T-helper 1 cell treated with Interleukin-12 subunit alpha and Interleukin-12 subunit beta and Interleukin-4 antibody, amounts not matched to agents 30 μg/mL and 1 μg/mL, for 36 hours (primary cell): ENCODE measurements around the gene TMSB10.
"Not testable (repeated sequence)": the region's sequence is repeated elsewhere in the genome, so short reads cannot be mapped to it uniquely, and the experiment has no call there.

Source experiments
- H3K27ac Mint-ChIP-seq: one replicate; pipeline ENCODE4 v1.8.0; 2021; ENCODE audit warnings: mild to moderate bottlenecking, mixed read lengths
- H3K27me3 Mint-ChIP-seq: one replicate; pipeline ENCODE4 v1.8.0; 2021; ENCODE audit warnings: low read depth, mixed read lengths
- H3K36me3 Mint-ChIP-seq: one replicate; pipeline ENCODE4 v1.8.0; 2021; ENCODE audit warnings: low read depth, mixed read lengths
- H3K4me1 Mint-ChIP-seq: one replicate; pipeline ENCODE4 v1.8.0; 2021; ENCODE audit warnings: low read depth, mixed read lengths
- H3K4me3 Mint-ChIP-seq: one replicate; pipeline ENCODE4 v1.8.0; 2021; ENCODE audit warnings: mild to moderate bottlenecking, moderate library complexity, mixed read lengths
- H3K9me3 Mint-ChIP-seq: one replicate; pipeline ENCODE4 v1.8.0; 2021; ENCODE audit warnings: mixed read lengths

The TMSB10 gene

GRCh38 chr2:84904151-84904550 lies 1.3 kb upstream of the TMSB10 start:
- peaks cover 7% of the 10 kb centered on the region for H3K9me3 Mint-ChIP-seq
- H3K4me1 Mint-ChIP-seq, result peaks cover 56% of the 10 kb centered on the region
- peak overlapping the region; percentile 86 for H3K4me3 Mint-ChIP-seq
- peak overlapping the region; percentile 90 for H3K27ac Mint-ChIP-seq
- peaks cover 33% of the 10 kb centered on the region for H3K36me3 Mint-ChIP-seq
- H3K27me3 Mint-ChIP-seq, result no peaks in the 10 kb centered on the region

- H3K36me3 Mint-ChIP-seq, result peaks cover 39% of the 10 kb centered on the region
- peaks cover 58% of the 10 kb centered on the region for H3K4me1 Mint-ChIP-seq
- H3K27ac Mint-ChIP-seq, result peak overlapping the region; percentile 90
- H3K27me3 Mint-ChIP-seq, result no peaks in the 10 kb centered on the region
- peaks cover 13% of the 10 kb centered on the region for H3K9me3 Mint-ChIP-seq
- H3K4me3 Mint-ChIP-seq, result peak overlapping the region; percentile 86
These were observed 710 bp upstream of the TMSB10 start for GRCh38 chr2:84904717-84905174.

DNA sequence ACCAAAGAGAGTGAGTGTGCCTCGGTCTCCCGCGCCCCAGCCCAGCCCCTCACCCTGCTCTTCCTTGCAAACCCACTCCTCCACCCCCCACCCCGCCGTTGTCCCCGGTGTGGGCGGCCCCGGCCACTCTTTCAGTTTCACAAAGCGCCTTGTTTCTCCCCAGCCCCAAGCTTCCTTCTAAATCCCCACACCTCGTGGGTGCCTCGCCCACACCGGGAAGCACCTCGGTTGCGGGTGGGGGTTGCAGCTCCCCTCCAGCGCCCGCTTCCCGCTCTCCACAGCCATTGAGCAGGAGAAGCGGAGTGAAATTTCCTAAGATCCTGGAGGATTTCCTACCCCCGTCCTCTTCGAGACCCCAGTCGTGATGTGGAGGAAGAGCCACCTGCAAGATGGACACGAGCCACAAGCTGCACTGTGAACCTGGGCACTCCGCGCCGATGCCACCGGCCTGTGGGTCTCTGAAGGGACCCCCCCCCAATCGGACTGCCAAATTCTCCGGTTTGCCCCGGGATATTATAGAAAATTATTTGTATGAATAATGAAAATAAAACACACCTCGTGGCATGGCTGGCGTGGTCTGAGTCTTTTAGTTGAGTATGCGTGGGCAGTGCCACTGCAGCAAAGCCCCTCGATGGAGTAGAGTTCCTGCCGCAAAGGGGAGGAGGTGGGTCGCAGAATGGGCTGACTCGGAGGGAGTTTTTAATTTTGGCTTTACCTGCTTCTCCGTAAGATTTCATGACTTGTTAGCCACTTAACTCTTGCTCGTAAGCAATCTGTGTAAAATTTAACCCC lies 848 bp downstream of the TMSB10 start:
- peak overlapping the region; percentile 96 for H3K4me3 Mint-ChIP-seq
- peaks cover 58% of the 10 kb centered on the region for H3K4me1 Mint-ChIP-seq
- peaks cover 47% of the 10 kb centered on the region for H3K36me3 Mint-ChIP-seq
- no peaks in the 10 kb centered on the region for H3K27me3 Mint-ChIP-seq
- H3K9me3 Mint-ChIP-seq, result peaks cover 18% of the 10 kb centered on the region
- H3K27ac Mint-ChIP-seq, result peak overlapping the region; percentile 91

GRCh38 chr2:84906900-84907714 lies 1.7 kb downstream of the TMSB10 start:
- H3K36me3 Mint-ChIP-seq, result peaks cover 51% of the 10 kb centered on the region
- peaks cover 18% of the 10 kb centered on the region for H3K9me3 Mint-ChIP-seq
- H3K4me1 Mint-ChIP-seq, result peaks cover 58% of the 10 kb centered on the region
- H3K27ac Mint-ChIP-seq, result peak overlapping the region; percentile 91
- peak overlapping the region; percentile 96 for H3K4me3 Mint-ChIP-seq
- no peaks in the 10 kb centered on the region for H3K27me3 Mint-ChIP-seq

- Mint-ChIP-seq H3K36me3 (peaks cover 49% of the 10 kb centered on the region), H3K27ac (peak overlapping the region; percentile 91), H3K4me3 (peak overlapping the region; percentile 96), H3K27me3 (no peaks in the 10 kb centered on the region), H3K4me1 (peaks cover 51% of the 10 kb centered on the region), H3K9me3 (peaks cover 18% of the 10 kb centered on the region)
These were observed 3.7 kb downstream of the TMSB10 start for GRCh38 chr2:84908948-84909713.

GRCh38 chr2:84911135-84911678 lies 5.8 kb downstream of the TMSB10 start:
- Mint-ChIP-seq H3K36me3 (peaks cover 45% of the 10 kb centered on the region), H3K4me3 (no peak overlapping the region), H3K4me1 (peaks cover 45% of the 10 kb centered on the region), H3K9me3 (peaks cover 18% of the 10 kb centered on the region), H3K27ac (peak overlapping the region; percentile 45), H3K27me3 (no peaks in the 10 kb centered on the region)

DNA sequence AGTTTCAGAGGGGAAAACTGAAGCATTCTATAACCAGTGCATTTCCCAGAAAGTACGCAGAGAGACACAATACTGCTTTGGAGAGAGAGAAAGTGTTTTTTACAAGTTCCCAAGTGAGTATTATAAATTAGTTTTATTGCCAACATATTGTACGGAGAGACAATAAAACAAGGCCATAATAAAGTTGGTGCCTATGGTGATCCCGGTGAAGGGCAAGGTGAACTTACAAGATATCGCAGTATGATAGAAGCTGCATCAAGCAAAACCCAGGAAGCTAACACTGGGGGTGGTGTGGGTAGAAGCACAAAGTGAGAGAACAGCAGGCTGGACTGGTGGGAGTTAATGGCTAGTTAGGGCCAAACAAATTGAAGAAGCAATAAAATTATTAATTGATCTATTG lies 7.5 kb downstream of the TMSB10 start:
- peaks cover 30% of the 10 kb centered on the region for H3K36me3 Mint-ChIP-seq
- H3K9me3 Mint-ChIP-seq, result peaks cover 18% of the 10 kb centered on the region
- no peak overlapping the region for H3K27ac Mint-ChIP-seq
- H3K4me1 Mint-ChIP-seq, result peaks cover 35% of the 10 kb centered on the region
- H3K27me3 Mint-ChIP-seq, result no peaks in the 10 kb centered on the region
- H3K4me3 Mint-ChIP-seq, result no peak overlapping the region

- H3K4me3 Mint-ChIP-seq, result no peak overlapping the region
- H3K4me1 Mint-ChIP-seq, result peaks cover 28% of the 10 kb centered on the region
- peaks cover 10% of the 10 kb centered on the region for H3K9me3 Mint-ChIP-seq
- peak overlapping the region; percentile 17 for H3K27ac Mint-ChIP-seq
- H3K27me3 Mint-ChIP-seq, result no peaks in the 10 kb centered on the region
- peaks cover 16% of the 10 kb centered on the region for H3K36me3 Mint-ChIP-seq
These were observed 8.9 kb downstream of the TMSB10 start for GRCh38 chr2:84914334-84914733.

GRCh38 chr2:84915675-84916074 lies 10.2 kb downstream of the TMSB10 start:
- H3K9me3 Mint-ChIP-seq, H3K36me3 Mint-ChIP-seq, H3K4me3 Mint-ChIP-seq, H3K27me3 Mint-ChIP-seq, H3K27ac Mint-ChIP-seq: not testable (repeated sequence)
- peaks cover 32% of the 10 kb centered on the region for H3K4me1 Mint-ChIP-seq

GRCh38 chr2:84917821-84918220 lies 12.4 kb downstream of the TMSB10 start:
- peaks cover 24% of the 10 kb centered on the region for H3K4me1 Mint-ChIP-seq
- not testable (repeated sequence) for H3K27ac Mint-ChIP-seq, H3K27me3 Mint-ChIP-seq, H3K9me3 Mint-ChIP-seq, H3K4me3 Mint-ChIP-seq, H3K36me3 Mint-ChIP-seq

GRCh38 chr2:84918430-84918829 lies 13.0 kb downstream of the TMSB10 start:
- peaks cover 2% of the 10 kb centered on the region for H3K36me3 Mint-ChIP-seq
- no peak overlapping the region for H3K27ac Mint-ChIP-seq
- H3K27me3 Mint-ChIP-seq, result no peaks in the 10 kb centered on the region
- peaks cover 26% of the 10 kb centered on the region for H3K4me1 Mint-ChIP-seq
- no peaks in the 10 kb centered on the region for H3K9me3 Mint-ChIP-seq
- no peak overlapping the region for H3K4me3 Mint-ChIP-seq

- Mint-ChIP-seq H3K36me3 (peaks cover 4% of the 10 kb centered on the region), H3K27me3 (no peaks in the 10 kb centered on the region), H3K4me1 (peaks cover 33% of the 10 kb centered on the region), H3K4me3 (peak overlapping the region; percentile 42), H3K27ac (peak overlapping the region; percentile 92), H3K9me3 (peaks cover 5% of the 10 kb centered on the region)
These were observed 14.6 kb downstream of the TMSB10 start for GRCh38 chr2:84919885-84920580.

GRCh38 chr2:84923009-84923408 lies 17.6 kb downstream of the TMSB10 start:
- Mint-ChIP-seq H3K4me1 (peaks cover 52% of the 10 kb centered on the region), H3K4me3 (peak overlapping the region; percentile 9), H3K27me3 (no peaks in the 10 kb centered on the region), H3K9me3 (peaks cover 5% of the 10 kb centered on the region), H3K27ac (peak overlapping the region; percentile 58), H3K36me3 (peaks cover 8% of the 10 kb centered on the region)
